ENCODE results near the gene GJA3.

Gene GJA3

DNA sequence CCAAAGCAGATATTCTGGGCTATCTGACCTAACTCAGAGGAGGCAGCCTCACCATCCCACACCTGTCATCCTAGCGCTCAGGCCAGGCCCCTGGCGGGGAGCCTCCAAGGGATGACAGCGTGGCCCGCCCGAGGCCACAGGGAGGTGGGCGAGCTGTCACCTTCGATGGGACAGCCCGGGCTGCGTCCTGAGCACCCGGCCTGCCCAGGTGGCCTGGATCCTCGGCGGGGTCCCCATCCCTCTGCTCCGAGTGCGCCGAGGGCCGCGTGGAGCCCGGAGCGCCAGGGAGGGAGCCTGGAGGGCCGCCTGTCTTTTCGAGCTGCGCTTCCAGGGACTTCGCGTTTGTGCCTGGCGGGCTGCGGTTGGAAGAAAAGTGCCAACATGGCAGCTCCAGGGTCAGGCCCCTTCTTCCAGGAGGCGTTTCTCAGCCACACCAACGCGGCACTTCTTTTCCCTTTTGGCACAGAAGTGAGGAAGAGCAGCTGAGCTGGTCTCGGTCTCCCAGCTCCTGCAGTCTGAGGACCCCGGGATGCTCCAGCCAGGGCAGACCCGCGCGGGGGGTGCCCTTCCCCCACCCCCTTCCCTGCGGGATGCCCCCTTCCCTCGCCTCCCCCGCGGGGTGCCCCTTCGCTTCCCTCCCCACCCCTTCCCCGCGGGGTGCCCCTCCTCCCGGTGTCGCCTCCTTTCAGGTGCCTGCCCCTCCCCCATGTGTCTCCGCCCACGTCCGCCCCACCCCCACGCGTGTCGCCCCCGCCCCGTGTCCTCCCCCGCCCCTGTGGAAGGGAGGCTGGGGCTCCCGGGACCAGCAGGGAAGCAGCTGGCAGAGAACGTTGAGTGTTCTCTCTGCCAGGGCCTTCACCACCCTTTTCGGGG is 42.3 kb downstream of the GJA3 start:
- Histone ChIP-seq H3K36me3 (no peaks in the 10 kb centered on the region), H3K4me1 (peaks cover 4% of the 10 kb centered on the region), H3K27me3 (no peaks in the 10 kb centered on the region), H3K9me3 (no peaks in the 10 kb centered on the region), H3K4me3 (ENCODE audit: low read depth, low read length) (peak overlapping the region; percentile 75)
- no peak for TF ChIP-seq CTCF (IDR thresholded peaks at IDR 0.05; ENCODE audit: low read depth, low read length)
- peak; percentile 48 for DNase-seq

DNA sequence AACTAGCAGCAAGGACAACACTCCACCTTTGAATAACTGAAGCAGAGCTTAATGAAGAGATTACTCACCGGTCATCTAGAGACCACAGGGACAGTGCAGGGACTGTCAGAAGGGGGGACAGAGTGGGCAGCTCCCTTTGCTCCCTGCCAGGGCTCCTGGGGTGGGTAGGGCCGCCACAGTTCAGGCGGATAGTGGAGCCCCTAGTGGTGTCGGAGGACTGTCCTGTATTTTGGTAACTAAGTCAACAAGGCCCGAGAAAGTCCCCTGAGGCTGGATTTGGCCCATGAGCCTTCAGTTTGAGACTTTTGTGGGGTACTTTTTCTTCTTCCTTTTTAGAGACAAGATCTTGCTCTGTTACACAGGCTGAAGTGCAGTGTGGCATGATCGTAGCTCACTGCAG is 44.6 kb downstream of the GJA3 start:
- Histone ChIP-seq H3K27me3 (no peaks in the 10 kb centered on the region), H3K9me3 (no peaks in the 10 kb centered on the region), H3K4me1 (peaks cover 4% of the 10 kb centered on the region), H3K36me3 (no peaks in the 10 kb centered on the region), H3K4me3 (ENCODE audit: low read depth, low read length) (no peak overlapping the region)
- no peak for DNase-seq
- TF ChIP-seq CTCF (IDR thresholded peaks at IDR 0.05; ENCODE audit: low read depth, low read length) = peak; percentile 13; the same call in 1 of the 2 replicates

GRCh38 chr13:20114066-20114610 is 46.7 kb downstream of the GJA3 start:
- Histone ChIP-seq H3K4me3 (ENCODE audit: low read depth, low read length) (no peak overlapping the region), H3K4me1 (no peaks in the 10 kb centered on the region), H3K36me3 (no peaks in the 10 kb centered on the region), H3K27me3 (no peaks in the 10 kb centered on the region), H3K9me3 (no peaks in the 10 kb centered on the region)
- no peak for DNase-seq
- TF ChIP-seq CTCF (IDR thresholded peaks at IDR 0.05; ENCODE audit: low read depth, low read length) = no peak

- no peak overlapping the region for H3K4me3 ChIP-seq (ENCODE audit: low read depth, low read length)
Observed at GRCh38 chr13:20109037-20109436, 51.8 kb downstream of the GJA3 start.

GRCh38 chr13:20106742-20107141 is 54.1 kb downstream of the GJA3 start:
- peaks cover 3% of the 10 kb centered on the region; the same call in 1 of the 2 replicates for H3K27me3 ChIP-seq
- no peaks in the 10 kb centered on the region for H3K9me3 ChIP-seq
- DNase-seq = no peak
- no peak overlapping the region for H3K4me3 ChIP-seq (ENCODE audit: low read depth, low read length)
- no peak for TF ChIP-seq CTCF (IDR thresholded peaks at IDR 0.05; ENCODE audit: low read depth, low read length)
- H3K4me1 ChIP-seq = peaks cover 9% of the 10 kb centered on the region
- no peaks in the 10 kb centered on the region for H3K36me3 ChIP-seq

More at GRCh38 chr13:20109037-20109436, 51.8 kb downstream of the GJA3 start:
- Histone ChIP-seq H3K36me3 (no peaks in the 10 kb centered on the region), H3K9me3 (no peaks in the 10 kb centered on the region), H3K27me3 (no peaks in the 10 kb centered on the region), H3K4me1 (peaks cover 6% of the 10 kb centered on the region)
- no peak for DNase-seq
- no peak for TF ChIP-seq CTCF (IDR thresholded peaks at IDR 0.05; ENCODE audit: low read depth, low read length)

DNA sequence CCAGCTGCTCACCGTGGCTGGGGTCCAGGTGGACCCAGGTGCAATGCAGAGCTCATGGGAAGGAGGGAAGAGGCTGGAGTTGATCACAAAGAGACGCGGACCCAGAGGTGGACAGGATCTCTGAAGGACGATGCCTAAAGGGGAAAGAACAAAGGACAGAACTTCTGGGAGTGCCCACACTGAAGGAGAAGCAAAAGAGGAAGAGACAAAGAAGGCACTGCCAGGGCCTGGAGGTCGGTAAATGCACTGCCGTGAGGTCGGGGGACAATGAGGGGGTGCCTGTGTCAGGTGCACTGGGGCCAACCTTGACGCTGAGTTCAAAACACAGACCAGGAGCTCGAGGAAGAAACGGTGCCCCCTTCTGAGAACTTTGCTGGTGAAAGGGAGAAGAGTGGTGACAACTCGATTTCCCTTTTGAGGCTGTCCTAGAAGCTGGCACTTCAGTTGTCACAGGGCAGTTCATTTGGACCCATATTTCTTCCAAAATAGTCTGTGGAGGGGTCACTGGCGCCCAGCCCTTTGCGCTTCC is 55.6 kb downstream of the GJA3 start:
- TF ChIP-seq CTCF (IDR thresholded peaks at IDR 0.05; ENCODE audit: low read depth, low read length) = no peak
- DNase-seq = no peak
- Histone ChIP-seq H3K4me3 (ENCODE audit: low read depth, low read length) (no peak overlapping the region), H3K9me3 (no peaks in the 10 kb centered on the region), H3K4me1 (peaks cover 9% of the 10 kb centered on the region), H3K36me3 (no peaks in the 10 kb centered on the region), H3K27me3 (peaks cover 3% of the 10 kb centered on the region; the same call in 1 of the 2 replicates)

Measured in BE2C (cell line).